ENCODE measurements around the gene CNIH3. TPM values are rescaled to one million over a fixed set of nuclear protein-coding genes. Genes with fewer than 3 reads are reported as not detected.

The CNIH3 gene
- total and polyA plus RNA-seq, 10 of the 15 experiments (the other 5 are each of a cell fraction or from before 2014, with no cell fraction given): 0.77 to 5.8 (median 1.8) TPM

GRCh38 chr1:224673141-224673540 lies 57.0 kb downstream of the CNIH3 start (continued):
- TF ChIP-seq SIX5 (IDR thresholded peaks at IDR 0.05; ENCODE audit: low read depth, low read length, severe bottlenecking) (no peak), CBX5 (IDR thresholded peaks at IDR 0.05; ENCODE audit: low read depth) (no peak), ETV6 (conservative IDR thresholded peaks at IDR 0.05 in 1 of 2, IDR thresholded peaks at IDR 0.05 in 1 of 2; ENCODE audit: borderline replicate concordance in 1 of 2, low read depth in 1 of 2) (no peak)

- Histone ChIP-seq H3K9ac (ENCODE audit: control insufficient read depth, insufficient read depth, low read length) (no peak overlapping the region), H3K9me3 (replicated peaks; ENCODE audit: control insufficient read depth, insufficient read depth, low read length) (no peaks in the 10 kb centered on the region), H3K4me1 (ENCODE audit: control insufficient read depth, insufficient read depth, low read length) (peaks cover 3% of the 10 kb centered on the region; the same call in 1 of the 2 replicates), H3K36me3 (ENCODE audit: control insufficient read depth in 2 of 2, insufficient read depth in 2 of 2, low read length in 1 of 2) (no peaks in the 10 kb centered on the region), H3K27me3 (replicated peaks in 1 of 2; ENCODE audit: control insufficient read depth in 2 of 2, insufficient read depth in 2 of 2, low read length in 1 of 2) (no peaks in the 10 kb centered on the region; a peak in 1 of 4 replicates), H3K79me2 (ENCODE audit: control insufficient read depth, insufficient read depth, low read length) (no peaks in the 10 kb centered on the region), H4K20me1 (ENCODE audit: control insufficient read depth, insufficient read depth) (no peaks in the 10 kb centered on the region), H2AFZ (ENCODE audit: control insufficient read depth, low read depth, low read length) (no peak overlapping the region), H3K4me3 (no peak overlapping the region), H3K27ac (ENCODE audit: control insufficient read depth, insufficient read depth) (no peak overlapping the region), H3K4me2 (ENCODE audit: control insufficient read depth, insufficient read depth) (no peak overlapping the region; the same call in 1 of the 2 replicates)
- RAD21 ChIA-PET (ENCODE audit: unreplicated experiment): interaction anchor here (0.6 to 3.1 kb wide), 4 partner anchors 31 to 247 kb away, joined by 3 to 16 read pairs (median 4); no protein-coding TSS in a partner anchor
- ATAC-seq: peak; percentile 73
- no TSS peak for BruUV-seq (replicated peaks)
- SMC1A ChIA-PET (ENCODE audit: uncharacterized antibody, unreplicated experiment): interaction anchor here (0.9 to 3.0 kb wide), 10 partner anchors 12 to 247 kb away, joined by 3 to 17 read pairs (median 6); no protein-coding TSS in a partner anchor
- POLR2A ChIA-PET: no interaction called here
- CTCF ChIA-PET: interaction anchor here (2.0 to 9.7 kb wide), 3 partner anchors 32 to 247 kb away, joined by 6 to 85 read pairs (median 11); no protein-coding TSS in a partner anchor
- WGBS (ENCODE audit: insufficient coverage, insufficient replicate concordance, low lambda C conversion rate, missing lambda C conversion rate): 0% methylated on average over 2 of the region's 2 CpGs
- no peak for DNase-seq (ENCODE audit: low read depth, low spot score)
- no peak for FAIRE-seq
- intact Hi-C loops (cut with micrococcal nuclease; ENCODE audit: unreplicated experiment) (no loop called here), in situ Hi-C loops (cut with MboI) (no loop called here)
- TF ChIP-seq SUPT20H (IDR thresholded peaks at IDR 0.05; ENCODE audit: borderline replicate concordance, control insufficient read depth, low read depth, low read length) (no peak), POU2F2 (IDR thresholded peaks at IDR 0.05; ENCODE audit: borderline replicate concordance, low read depth, low read length) (peak; percentile 38; the same call in 1 of the 3 replicates), JUNB (IDR thresholded peaks at IDR 0.05) (0 out of 2 replicates have a peak, but pooled peaks have one; percentile 16), RUNX3 (IDR thresholded peaks at IDR 0.05; ENCODE audit: low read length) (peak; percentile 26; the same call in 1 of the 2 replicates), SMAD5 (IDR thresholded peaks at IDR 0.05; ENCODE audit: low read depth) (no peak), SREBF2 (IDR thresholded peaks at IDR 0.05; ENCODE audit: low read length) (no peak), PAX8 (IDR thresholded peaks at IDR 0.05) (no peak), NFIC (IDR thresholded peaks at IDR 0.05; ENCODE audit: low read depth, low read length) (no peak), E2F4 (IDR thresholded peaks at IDR 0.05; ENCODE audit: low read depth, low read length) (no peak), BMI1 (IDR thresholded peaks at IDR 0.05; ENCODE audit: borderline replicate concordance) (no peak), IKZF2 (IDR thresholded peaks at IDR 0.05) (peak in 1 of 2 experiments; percentile 18; a peak in 1 of 4 replicates), FOXK2 (IDR thresholded peaks at IDR 0.05) (no peak), HDGF (IDR thresholded peaks at IDR 0.05) (no peak), FOXM1 (IDR thresholded peaks at IDR 0.05; ENCODE audit: low read depth, low read length) (no peak), ZNF622 (IDR thresholded peaks at IDR 0.05) (no peak)
These were observed 59.5 kb downstream of the CNIH3 start for GRCh38 chr1:224675590-224675989.

Measured in GM12878 (cell line).